ENCODE measurements around the gene CCBE1.

CCBE1 gene

GRCh38 chr18:59577386-59577655 lies 119.9 kb downstream of the CCBE1 start:
- TF ChIP-seq ZBTB7A (IDR thresholded peaks at IDR 0.05; ENCODE audit: low read depth) (no peak), MAX (IDR thresholded peaks at IDR 0.05) (no peak), CEBPB (IDR thresholded peaks at IDR 0.05) (no peak), REST (IDR thresholded peaks at IDR 0.05; ENCODE audit: low read depth) (no peak), NFIC (IDR thresholded peaks at IDR 0.05) (no peak)

- TF ChIP-seq TEAD4 (IDR thresholded peaks at IDR 0.05) (no peak), TCF12 (IDR thresholded peaks at IDR 0.05; ENCODE audit: low read depth) (no peak), YY1 (IDR thresholded peaks at IDR 0.05; ENCODE audit: low read depth) (no peak), NFIC (IDR thresholded peaks at IDR 0.05) (no peak), FOXM1 (IDR thresholded peaks at IDR 0.05; ENCODE audit: borderline replicate concordance, low read depth) (no peak)
These were observed 120.5 kb downstream of the CCBE1 start for GRCh38 chr18:59576541-59577385.

- TF ChIP-seq YY1 (IDR thresholded peaks at IDR 0.05; ENCODE audit: low read depth) (no peak), RAD21 (IDR thresholded peaks at IDR 0.05; ENCODE audit: low read depth) (no peak), NFIC (IDR thresholded peaks at IDR 0.05) (no peak), TEAD4 (IDR thresholded peaks at IDR 0.05) (no peak), REST (IDR thresholded peaks at IDR 0.05; ENCODE audit: low read depth) (no peak), ZBTB7A (IDR thresholded peaks at IDR 0.05; ENCODE audit: low read depth) (no peak), TAF1 (IDR thresholded peaks at IDR 0.05; ENCODE audit: low read depth) (no peak), USF1 (IDR thresholded peaks at IDR 0.05) (no peak), FOXM1 (IDR thresholded peaks at IDR 0.05; ENCODE audit: borderline replicate concordance, low read depth) (no peak), CEBPB (IDR thresholded peaks at IDR 0.05) (no peak), EP300 (IDR thresholded peaks at IDR 0.05; ENCODE audit: borderline replicate concordance) (no peak), TCF12 (IDR thresholded peaks at IDR 0.05; ENCODE audit: low read depth) (no peak), CREB1 (IDR thresholded peaks at IDR 0.05; ENCODE audit: low read depth) (no peak), MAX (IDR thresholded peaks at IDR 0.05) (no peak), EGR1 (IDR thresholded peaks at IDR 0.05) (no peak)
These were observed 121.2 kb downstream of the CCBE1 start for GRCh38 chr18:59575995-59576394.

- TF ChIP-seq TAF1 (IDR thresholded peaks at IDR 0.05; ENCODE audit: low read depth) (no peak), FOXM1 (IDR thresholded peaks at IDR 0.05; ENCODE audit: borderline replicate concordance, low read depth) (no peak), TCF12 (IDR thresholded peaks at IDR 0.05; ENCODE audit: low read depth) (no peak), EGR1 (IDR thresholded peaks at IDR 0.05) (no peak), TEAD4 (IDR thresholded peaks at IDR 0.05) (no peak), YY1 (IDR thresholded peaks at IDR 0.05; ENCODE audit: low read depth) (no peak), MAX (IDR thresholded peaks at IDR 0.05) (no peak), CEBPB (IDR thresholded peaks at IDR 0.05) (no peak), ZBTB7A (IDR thresholded peaks at IDR 0.05; ENCODE audit: low read depth) (no peak), RAD21 (IDR thresholded peaks at IDR 0.05; ENCODE audit: low read depth) (no peak)
These were observed 123.3 kb downstream of the CCBE1 start for GRCh38 chr18:59573962-59574361.

- no peak for TF ChIP-seq ZBTB7A (IDR thresholded peaks at IDR 0.05; ENCODE audit: low read depth)
- TF ChIP-seq RAD21 (IDR thresholded peaks at IDR 0.05; ENCODE audit: low read depth), result no peak
- TF ChIP-seq TAF1 (IDR thresholded peaks at IDR 0.05; ENCODE audit: low read depth), result no peak
- no peak for TF ChIP-seq FOXM1 (IDR thresholded peaks at IDR 0.05; ENCODE audit: borderline replicate concordance, low read depth)
- no peak for TF ChIP-seq TCF12 (IDR thresholded peaks at IDR 0.05; ENCODE audit: low read depth)
- no peak for TF ChIP-seq REST (IDR thresholded peaks at IDR 0.05; ENCODE audit: low read depth)
- TF ChIP-seq CREB1 (IDR thresholded peaks at IDR 0.05; ENCODE audit: low read depth), result no peak
- no peak for TF ChIP-seq YY1 (IDR thresholded peaks at IDR 0.05; ENCODE audit: low read depth)
- TF ChIP-seq CEBPB (IDR thresholded peaks at IDR 0.05), result no peak
- no peak for TF ChIP-seq EGR1 (IDR thresholded peaks at IDR 0.05)
- TF ChIP-seq EP300 (IDR thresholded peaks at IDR 0.05; ENCODE audit: borderline replicate concordance), result no peak
- no peak for TF ChIP-seq NFIC (IDR thresholded peaks at IDR 0.05)
- no peak for TF ChIP-seq TEAD4 (IDR thresholded peaks at IDR 0.05)
- no peak for TF ChIP-seq MAX (IDR thresholded peaks at IDR 0.05)
- TF ChIP-seq USF1 (IDR thresholded peaks at IDR 0.05), result no peak
These were observed 125.3 kb downstream of the CCBE1 start for GRCh38 chr18:59571902-59572301.

All from Ishikawa (cell line).